SK-N-SH (cell line): ENCODE data around the gene ZMIZ1.

Experiments
- CTCF ChIP-seq: fragments of 200-600 bp; sonication (generic); IDR thresholded peaks from 2 replicates; pipeline ENCODE4 v1.6.1; 2017; ENCODE audit warnings: antibody characterized with exemption, mild to moderate bottlenecking, moderate library complexity
- FOSL2 ChIP-seq: IDR thresholded peaks from 2 replicates; pipeline ENCODE4 v1.4.0; 2012; ENCODE audit warnings: low read depth, mild to moderate bottlenecking, moderate library complexity, borderline replicate concordance
- GABPA ChIP-seq: IDR thresholded peaks from 2 replicates; pipeline ENCODE4 v1.4.0; 2012; ENCODE audit warnings: low read depth, mild to moderate bottlenecking
- RXRA ChIP-seq: IDR thresholded peaks from 2 replicates; pipeline ENCODE4 v1.4.0; 2012; ENCODE audit warnings: low read depth, mild to moderate bottlenecking, borderline replicate concordance
- TAF1 ChIP-seq: IDR thresholded peaks from 2 replicates; pipeline ENCODE4 v1.6.1; 2012; ENCODE audit warnings: low read depth, mild to moderate bottlenecking, low read length, moderate library complexity, borderline replicate concordance
- YY1 ChIP-seq: IDR thresholded peaks from 2 replicates; pipeline ENCODE4 v1.4.0; 2012; ENCODE audit warnings: low read depth, mild to moderate bottlenecking
- TF ChIP-seq, protein P1 (sequence below): IDR thresholded peaks from 2 replicates; pipeline ENCODE4 v1.6.1; 2012; ENCODE audit warnings: mild to moderate bottlenecking, low read depth, low read length, moderate library complexity

- TF ChIP-seq FOSL2, result no peak
- TF ChIP-seq, protein P1, sequence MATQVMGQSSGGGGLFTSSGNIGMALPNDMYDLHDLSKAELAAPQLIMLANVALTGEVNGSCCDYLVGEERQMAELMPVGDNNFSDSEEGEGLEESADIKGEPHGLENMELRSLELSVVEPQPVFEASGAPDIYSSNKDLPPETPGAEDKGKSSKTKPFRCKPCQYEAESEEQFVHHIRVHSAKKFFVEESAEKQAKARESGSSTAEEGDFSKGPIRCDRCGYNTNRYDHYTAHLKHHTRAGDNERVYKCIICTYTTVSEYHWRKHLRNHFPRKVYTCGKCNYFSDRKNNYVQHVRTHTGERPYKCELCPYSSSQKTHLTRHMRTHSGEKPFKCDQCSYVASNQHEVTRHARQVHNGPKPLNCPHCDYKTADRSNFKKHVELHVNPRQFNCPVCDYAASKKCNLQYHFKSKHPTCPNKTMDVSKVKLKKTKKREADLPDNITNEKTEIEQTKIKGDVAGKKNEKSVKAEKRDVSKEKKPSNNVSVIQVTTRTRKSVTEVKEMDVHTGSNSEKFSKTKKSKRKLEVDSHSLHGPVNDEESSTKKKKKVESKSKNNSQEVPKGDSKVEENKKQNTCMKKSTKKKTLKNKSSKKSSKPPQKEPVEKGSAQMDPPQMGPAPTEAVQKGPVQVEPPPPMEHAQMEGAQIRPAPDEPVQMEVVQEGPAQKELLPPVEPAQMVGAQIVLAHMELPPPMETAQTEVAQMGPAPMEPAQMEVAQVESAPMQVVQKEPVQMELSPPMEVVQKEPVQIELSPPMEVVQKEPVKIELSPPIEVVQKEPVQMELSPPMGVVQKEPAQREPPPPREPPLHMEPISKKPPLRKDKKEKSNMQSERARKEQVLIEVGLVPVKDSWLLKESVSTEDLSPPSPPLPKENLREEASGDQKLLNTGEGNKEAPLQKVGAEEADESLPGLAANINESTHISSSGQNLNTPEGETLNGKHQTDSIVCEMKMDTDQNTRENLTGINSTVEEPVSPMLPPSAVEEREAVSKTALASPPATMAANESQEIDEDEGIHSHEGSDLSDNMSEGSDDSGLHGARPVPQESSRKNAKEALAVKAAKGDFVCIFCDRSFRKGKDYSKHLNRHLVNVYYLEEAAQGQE, result no peak
- no peak for TF ChIP-seq TAF1
- no peak for TF ChIP-seq CTCF
- TF ChIP-seq YY1, result no peak
- TF ChIP-seq GABPA, result no peak
- TF ChIP-seq RXRA, result no peak
Measured at GRCh38 chr10:79210672-79211071, 141.9 kb downstream of the ZMIZ1 start.
